ENCODE data around the gene COL4A4.

- TF ChIP-seq POLR2AphosphoS5 (IDR thresholded peaks at IDR 0.05) (no peak), CTCF (IDR thresholded peaks at IDR 0.05) (no peak), POLR2A (IDR thresholded peaks at IDR 0.05) (no peak)
These were observed 17.5 kb downstream of the COL4A4 start for GRCh38 chr2:227146456-227146855.
